Measurements from ENCODE around the gene SCARF1.

SCARF1 gene

DNA sequence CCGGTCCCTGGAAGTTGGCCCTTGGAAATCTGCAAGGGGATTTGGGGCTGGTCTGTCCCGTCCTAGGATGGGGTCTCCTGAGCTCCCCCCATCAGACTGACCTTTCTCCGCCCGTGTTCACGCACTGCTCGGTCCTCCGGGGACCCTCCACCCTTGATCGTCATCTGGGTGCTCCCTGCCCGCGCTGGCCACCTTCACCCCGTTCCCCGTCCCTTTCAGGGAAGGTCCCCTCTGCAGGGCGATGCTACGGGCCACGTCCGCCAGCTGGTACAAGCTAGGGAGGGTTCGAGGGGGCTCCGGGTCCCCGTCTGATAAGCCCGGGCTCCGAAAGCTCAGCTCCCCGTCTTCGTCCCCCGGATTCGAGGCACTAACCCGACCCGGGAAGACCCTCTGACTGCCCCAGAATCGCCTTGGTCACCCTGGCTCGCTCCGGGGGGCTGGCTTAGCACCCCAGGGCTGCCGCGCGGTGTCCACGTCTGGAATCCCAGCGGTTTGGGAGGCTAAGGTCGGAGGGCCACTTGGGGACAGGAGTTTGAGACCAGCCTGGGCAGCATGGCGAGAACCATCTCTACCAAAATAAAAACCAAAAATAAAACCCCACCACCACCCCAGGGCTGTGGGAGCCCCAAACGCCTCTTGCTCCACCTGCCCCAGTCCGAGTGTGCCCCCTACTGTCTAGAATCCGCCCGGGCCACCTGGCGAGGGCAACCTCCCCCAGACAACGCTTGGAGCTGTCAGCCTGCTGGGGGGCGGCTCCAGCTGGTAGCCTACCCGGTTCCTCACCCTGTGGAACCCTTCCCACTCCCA, 15.8 kb downstream of the SCARF1 start:
- peak; percentile 32 to 63 for DNase-seq (ENCODE audit: low read depth in 2 of 2)

DNA sequence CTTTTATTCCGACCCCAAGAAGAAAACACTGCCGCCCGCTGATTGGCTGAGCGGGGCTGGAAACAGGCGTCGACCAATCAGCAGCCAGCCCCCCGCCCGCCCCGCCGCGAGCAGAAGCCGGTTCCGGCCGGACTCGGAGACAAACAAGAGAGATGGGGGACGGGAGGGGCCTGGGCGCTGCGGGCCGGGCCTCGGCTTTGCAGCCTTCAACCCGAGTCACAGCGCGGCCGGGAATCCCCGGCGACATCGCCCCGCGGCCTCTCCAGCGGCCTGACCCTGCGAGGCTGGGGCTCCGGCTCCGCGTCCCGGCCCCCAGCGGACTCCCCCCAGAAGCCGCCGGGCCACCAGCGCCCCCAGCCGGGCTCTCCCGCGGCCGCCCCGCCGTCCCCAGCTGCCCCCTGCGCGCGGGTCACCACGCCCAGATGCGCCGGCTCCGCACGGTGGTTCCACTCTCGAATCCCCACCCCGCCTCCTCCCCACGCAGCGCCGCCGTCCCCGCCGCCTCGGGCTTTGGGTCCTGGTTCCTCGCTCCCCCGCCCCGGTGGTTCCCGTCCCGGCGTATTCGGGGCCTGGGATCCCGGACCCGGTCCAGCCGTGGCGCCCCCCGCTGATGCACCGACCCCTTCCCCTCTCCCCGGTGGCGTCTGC, 16.6 kb downstream of the SCARF1 start:
- DNase-seq (ENCODE audit: low read depth in 2 of 2) = peak; percentile 73 to 77

DNA sequence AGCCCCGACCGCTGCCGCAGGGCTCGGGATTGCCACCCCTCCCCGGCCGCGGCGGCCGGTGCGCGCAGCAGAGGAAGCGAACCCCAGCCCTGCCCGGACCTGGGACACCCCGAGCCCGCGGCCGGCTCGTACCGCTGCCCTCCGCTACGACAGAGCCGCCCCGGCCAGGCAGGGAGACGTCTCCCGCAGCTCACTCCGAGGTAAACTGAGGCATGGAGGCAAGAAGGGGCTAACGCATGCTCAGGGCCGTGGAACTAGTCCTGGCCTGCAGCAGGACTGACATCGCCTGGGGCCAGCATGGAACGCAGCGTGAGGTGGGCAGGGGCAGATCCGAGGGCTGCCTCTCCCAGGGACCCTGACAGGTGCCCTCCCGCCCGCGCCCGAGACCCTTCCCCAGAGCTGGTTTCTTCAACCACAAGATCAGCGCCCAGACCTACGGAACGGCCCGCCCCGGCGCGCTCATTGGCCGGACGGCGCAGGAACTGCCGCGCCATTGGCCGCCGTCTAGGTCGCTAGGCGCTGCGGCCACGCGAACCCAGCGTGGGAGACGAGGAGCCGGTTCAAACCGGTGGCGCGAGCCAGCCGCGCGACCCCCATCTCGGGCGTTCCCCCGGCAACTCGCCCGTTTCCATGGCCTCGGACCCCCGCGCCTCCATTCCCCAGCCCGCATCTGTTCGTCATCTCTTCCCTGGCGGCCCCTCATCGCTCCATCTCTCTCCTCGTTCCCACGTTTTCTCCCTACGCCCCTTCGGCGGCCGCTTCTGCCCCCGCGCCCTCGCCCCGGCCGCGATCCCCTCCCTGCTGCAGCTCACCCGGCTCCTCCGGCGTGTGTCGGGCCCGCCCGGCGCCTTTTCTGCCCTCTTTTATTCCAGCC, 17.3 kb downstream of the SCARF1 start, which contains the start of gene SLC43A2:
TSS of gene SLC43A2 (minus strand) at position 853 of the 874 bp plus-strand sequence. CDS start 960 bp downstream, outside the sequence.
- DNase-seq (ENCODE audit: low read depth in 2 of 2) = peak; percentile 32 to 56

DNA sequence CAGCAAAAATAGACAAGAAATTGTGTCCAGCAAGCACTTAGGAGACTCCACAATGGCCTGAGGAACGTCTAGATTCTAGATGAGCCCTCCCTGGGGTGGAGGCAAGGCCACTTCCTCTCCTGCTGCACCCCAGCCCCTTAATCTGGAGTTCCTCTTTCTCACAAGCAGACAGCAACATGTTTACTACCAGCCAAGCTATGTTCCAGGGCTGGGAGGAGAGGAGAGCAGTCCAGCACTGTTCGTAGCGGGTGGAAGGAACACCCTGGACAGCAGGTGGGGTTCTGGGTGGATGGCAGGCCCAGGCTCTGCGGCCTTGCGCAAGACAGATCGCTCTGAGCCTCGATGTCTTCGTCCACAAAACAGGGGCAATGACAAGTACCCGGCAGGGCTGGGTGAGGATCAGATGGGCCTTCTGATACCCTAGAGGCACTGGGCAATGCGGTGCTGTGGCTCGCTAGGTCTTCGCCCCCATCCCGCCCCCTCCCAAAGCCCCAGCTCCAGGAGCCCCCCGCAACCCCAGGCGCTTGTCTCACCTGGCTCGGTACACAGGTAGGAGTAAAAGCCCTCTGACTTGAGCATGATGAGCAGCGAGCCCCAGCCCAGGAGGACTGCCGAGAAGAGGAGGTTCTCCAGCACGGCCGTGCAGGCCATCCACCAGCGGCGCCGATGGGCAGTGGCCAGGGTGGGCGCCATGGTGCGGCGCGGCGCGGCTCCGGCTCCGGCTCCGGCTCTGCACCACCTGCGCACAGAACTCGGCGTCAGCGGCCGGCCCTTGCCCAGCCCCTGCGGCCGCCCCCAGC, 18.1 kb downstream of the SCARF1 start:
- DNase-seq (ENCODE audit: low read depth in 2 of 2) = no peak

DNA sequence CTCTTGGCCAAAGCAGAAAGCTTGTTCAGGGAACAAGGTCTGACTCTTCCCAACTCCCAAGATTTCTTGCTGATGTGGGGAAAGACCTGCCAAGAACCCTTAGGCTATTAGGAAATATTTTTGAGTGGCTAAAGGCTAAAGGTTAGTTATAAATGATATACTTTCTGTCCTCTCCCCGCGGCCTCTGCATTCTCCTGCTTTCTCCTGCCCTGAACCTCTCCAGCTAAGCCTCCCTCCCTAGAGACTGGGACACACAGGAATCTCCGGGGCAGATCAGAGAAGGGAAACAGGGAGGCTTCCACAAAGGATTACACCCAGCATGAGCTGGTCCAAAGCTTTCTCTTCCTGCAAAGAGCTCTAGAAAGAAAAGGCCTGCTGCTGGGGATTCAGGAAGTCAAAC, 19.2 kb downstream of the SCARF1 start:
- DNase-seq (ENCODE audit: low read depth in 2 of 2) = no peak

DNA sequence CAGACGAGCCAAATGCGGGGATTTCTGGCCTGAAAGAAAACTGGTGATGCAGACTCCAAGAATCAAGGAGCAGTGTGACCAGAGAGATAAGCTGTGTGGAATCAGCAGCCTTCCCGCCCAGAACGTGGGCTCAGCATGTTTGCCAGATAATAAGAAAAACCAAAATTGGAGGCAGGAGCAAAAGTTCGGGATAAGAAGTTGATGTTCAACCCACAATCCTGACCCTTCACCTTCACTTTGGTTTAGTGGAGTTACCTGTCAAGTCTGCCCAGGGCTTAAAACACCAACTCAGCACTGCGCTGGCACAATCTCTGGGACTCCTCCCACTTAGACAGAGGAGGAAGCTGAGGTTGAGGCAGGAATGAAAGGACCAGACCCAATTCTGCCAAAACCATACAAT, 20.0 kb downstream of the SCARF1 start:
- no peak for DNase-seq (ENCODE audit: low read depth in 2 of 2)

DNA sequence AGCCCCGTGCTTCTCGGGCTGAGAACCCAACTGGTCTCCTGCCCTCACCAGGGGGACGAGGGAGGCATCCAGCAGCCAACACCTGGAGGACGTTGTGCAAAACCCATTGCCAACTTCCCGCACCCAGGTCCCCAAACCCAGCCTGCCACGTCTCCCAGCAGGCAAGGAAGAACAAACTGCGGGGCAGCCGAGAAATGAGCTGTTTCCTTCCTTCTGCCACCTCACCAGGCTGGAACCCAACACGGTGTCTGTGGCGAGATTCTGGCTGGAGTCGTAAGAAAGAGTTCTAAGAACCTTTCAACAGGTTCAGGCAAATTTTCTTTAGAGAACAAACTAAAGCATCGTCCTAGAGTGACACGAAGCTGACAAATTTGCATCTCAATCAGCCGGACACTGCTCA, 20.5 kb downstream of the SCARF1 start:
- DNase-seq (ENCODE audit: low read depth in 2 of 2) = no peak

DNA sequence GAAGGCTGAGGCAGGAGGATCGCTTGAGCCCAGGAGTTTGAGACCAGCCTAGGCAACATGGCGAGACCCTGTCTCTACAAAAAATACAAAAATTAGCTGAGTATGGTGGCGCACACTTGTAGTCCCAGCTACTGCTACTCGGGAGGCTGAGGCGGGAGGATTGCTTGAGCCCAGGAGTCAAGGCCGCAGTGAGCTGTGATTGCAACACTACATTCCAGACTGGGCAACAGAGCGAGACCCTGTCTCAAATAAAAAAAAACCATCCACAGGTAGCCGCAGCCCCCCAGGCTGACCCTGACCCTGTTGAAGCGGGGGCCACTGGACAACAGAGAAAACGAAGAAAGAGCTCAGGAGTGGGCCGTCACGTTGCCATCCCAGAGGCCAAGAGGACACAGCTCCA, 20.9 kb downstream of the SCARF1 start:
- no peak for DNase-seq (ENCODE audit: low read depth in 2 of 2)

DNA sequence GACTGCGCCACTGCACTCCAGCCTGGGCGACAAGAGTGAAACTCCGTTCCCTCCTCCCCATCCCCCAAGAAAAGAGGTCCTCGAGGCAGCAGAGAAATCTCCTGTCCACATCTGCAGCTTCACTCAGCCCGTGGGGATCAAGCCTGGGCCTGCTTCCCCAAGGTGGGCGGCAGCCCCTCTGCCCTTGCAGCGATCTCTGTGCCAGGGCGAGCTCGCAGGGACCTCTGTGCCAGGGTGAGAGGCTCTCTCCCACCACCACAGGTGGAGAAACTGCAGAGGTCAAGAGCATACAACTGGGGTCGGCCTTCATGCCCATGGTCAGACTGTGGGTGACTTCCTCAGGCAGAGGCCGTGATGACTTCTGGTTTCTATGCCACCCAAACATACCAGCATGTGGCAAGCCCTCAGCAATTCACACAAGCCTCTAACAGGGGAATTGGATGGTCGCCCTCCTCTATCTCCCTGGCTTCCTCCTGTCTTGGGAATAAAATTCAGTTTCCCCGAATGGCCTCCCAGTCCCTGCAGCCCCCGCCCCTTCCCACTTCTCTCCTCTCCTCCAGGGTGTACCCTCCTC, 22.4 kb downstream of the SCARF1 start:
- no peak for DNase-seq (ENCODE audit: low read depth in 2 of 2)

DNA sequence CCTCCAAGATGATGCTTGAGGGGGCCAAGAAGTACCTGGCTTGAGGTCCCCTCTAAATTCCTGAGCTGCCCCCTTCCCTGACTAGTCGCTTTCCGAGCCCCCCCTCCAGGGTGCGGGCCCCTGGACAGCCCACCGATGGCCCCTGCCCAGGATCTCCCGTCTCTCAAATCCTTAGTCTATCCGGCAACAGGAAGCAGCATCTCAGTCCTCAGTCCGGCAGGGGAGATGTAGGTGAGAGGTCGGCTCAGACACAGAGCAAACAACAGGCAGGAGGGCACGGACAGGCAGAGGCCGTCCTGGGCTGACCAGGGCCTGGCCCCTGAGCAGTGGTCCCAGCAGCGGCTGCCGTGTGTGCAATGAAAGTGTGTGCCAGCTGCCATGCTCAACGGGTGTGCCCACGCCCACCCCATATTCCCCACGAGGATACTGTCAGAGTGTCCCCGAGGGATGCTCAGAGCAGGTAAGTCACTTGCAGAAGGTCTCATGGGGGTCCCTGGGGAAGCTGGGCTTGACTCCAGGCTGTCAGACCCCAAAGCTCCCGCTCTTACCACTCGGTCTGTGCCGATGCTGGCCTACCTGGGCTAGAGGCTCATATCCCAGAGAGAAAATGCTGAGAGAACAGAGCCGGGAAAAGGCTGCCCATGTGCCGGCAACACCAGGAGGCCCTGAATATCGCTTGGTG, 24.1 kb downstream of the SCARF1 start:
- DNase-seq (ENCODE audit: low read depth in 2 of 2) = no peak

DNA sequence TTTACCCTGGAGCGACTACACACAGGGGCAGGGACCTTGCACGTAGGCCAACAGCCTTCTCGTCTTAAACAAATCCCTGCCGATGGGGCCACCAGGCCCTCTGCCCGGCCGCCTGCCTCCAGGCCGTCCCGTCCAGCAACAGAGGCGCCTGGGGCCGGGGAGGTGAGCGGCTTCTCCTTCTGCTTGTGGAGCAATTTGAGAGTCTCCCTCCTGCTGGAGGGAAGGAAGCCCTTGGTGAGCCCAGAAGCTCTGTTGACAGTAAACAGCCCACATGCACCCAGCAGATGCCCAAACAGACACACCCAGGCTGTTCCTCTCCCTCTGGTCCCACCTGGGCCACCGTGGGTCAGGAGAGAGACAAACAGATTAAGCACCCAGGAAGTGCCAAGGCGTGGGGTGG, 25.0 kb downstream of the SCARF1 start:
- no peak for DNase-seq (ENCODE audit: low read depth in 2 of 2)

DNA sequence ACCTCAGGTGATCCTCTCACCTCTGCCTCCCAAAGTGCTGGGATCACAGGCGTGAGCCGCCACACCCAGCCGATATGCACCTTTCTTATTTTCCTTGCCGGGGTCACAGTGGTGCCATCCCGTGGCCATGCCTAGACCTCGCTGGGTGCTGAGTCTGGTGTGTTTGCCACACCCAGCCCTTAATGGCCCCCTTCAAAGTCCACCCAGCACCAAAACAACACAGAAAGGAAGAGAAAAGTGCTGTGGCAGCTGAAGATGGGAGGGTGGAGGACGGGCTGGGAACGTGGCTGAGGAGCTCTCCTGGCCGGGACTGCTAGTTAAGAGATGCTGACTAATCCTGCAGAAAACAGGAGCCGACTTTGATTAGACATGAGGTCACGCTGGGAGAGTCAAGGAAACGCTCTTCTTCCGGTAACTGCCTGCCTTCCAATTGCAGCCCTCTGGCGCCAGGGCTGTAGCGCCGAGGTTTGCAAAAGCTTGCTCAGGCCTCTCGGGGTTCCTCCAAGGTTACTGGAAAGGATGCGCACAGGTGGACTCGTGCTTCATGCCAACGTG, 27.8 kb downstream of the SCARF1 start:
- DNase-seq (ENCODE audit: low read depth in 2 of 2) = no peak

DNA sequence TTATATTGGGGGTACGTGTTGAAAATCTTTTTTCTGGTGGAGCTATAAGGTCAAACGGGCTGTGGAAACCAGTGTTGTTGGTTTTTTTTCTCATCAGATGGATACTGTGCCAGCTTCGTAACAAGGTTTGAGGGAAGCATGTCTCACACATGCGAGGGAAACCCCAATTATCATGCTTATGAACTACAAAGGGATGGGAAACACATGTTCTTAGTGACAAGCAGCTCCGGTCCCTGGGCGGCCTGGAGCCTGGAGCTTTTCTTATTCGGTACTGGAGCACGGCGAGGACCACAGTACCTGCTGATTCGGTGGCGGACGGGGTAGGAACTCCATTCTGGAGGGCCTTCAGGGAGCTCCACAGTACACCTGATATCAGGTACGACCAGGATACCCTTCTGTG, 29.4 kb downstream of the SCARF1 start:
- no peak for DNase-seq (ENCODE audit: low read depth in 2 of 2)

DNA sequence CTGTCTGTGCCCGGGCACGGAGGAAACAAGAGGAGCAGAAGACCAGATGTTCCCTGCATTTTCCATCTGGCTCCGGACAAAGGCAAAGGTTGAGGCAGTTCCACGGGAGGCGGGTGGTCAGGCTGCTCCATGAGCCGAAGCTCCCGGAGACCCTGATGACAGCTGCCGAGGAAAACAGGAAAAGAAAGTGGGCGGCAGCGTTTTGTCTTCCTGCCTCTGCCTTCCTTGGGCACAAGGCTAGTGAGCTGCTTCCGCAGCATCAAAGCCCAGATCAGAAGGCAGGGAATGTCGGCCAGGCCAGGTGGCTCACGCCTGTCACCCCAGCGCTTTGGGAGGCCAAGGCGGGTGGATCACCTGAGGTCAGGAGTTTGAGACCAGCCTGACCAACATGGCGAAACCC, 33.1 kb downstream of the SCARF1 start:
- DNase-seq (ENCODE audit: low read depth in 2 of 2) = no peak

DNA sequence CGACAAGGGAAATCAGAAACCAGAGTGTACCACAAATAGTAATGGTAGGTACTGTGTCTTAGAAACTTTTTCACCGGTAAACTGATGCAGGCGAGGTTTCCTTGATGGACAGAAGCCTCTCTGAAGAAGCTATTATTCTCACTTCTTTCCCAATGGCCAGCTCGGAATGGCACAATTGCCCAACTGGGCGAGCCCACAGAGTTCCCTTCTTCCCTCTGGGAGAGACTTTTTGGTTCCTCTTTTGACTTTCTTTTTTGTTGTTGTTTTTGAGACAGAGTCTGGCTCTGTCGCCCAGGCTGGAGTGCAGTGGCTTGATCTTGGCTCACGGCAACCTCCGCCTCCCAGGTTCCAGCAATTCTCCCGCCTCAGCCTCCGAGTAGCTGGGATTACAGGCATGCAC, 33.8 kb downstream of the SCARF1 start:
- no peak for DNase-seq (ENCODE audit: low read depth in 2 of 2)

DNA sequence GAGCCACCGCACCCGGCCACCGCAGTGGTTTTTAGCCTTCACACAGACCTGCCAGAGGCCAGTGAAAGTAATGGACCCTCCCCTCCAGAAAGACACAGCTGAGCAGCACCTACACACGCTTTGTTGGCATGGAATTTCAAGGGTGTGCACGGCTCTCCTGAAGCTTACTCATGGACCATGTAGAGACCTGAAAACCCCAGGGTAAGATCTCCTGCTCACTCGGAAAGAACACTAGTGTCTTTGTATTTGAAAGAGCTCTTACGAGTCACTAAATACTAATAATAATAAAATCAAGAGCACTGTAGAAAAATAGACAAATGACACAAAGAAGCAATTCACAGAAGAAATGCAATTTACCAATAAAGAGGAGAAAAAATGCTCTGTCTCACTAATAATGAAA, 36.9 kb downstream of the SCARF1 start:
- DNase-seq (ENCODE audit: low read depth in 2 of 2) = no peak

DNA sequence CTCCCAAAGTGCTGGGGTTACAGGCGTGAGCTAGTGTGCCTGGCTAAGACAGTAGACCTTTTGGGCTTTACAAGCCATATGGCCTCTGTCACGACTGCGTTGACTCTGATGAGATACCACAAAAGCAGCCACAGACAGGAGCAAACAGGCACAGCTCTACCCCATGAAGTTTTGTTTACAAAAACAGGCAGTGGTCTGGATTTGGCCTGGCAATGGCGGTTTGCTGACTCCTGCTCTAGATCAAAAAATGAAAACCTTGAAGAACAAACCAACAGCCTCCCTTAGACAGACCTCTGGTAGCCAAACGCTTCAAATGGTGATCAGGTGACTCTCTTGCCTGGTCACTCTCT, 37.6 kb downstream of the SCARF1 start:
- no peak for DNase-seq (ENCODE audit: low read depth in 2 of 2)

DNA sequence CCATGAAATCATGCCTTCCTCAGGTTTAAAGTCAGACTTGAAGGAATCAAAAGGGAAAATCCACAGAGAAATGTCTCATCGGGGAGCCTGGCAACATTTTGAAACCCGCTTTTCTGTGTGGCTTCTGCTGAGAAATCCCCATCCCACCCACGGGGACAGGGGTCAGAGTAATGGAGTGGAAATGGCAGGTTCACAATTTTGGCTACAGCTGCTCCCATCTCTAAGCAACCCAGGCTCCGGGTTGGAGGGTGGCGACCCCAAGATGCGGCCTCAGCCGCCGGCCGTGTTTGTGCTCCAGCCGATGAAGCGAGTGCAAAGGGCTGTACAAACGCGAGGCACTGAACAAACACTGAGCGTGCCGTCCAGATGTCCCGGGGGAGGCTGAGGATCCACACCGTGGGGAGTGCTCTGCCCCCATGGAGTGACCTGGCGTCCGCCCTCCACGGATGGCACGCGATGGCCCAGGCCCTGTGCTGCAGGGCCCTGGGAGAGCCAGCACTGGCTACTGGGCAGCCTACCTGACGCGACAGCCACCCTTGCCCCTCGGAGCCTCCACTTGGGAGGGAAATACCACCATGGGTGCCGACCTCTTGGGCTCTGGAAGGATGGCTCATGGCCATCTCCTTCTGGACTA, 39.1 kb downstream of the SCARF1 start:
- no peak for DNase-seq (ENCODE audit: low read depth in 2 of 2)

DNA sequence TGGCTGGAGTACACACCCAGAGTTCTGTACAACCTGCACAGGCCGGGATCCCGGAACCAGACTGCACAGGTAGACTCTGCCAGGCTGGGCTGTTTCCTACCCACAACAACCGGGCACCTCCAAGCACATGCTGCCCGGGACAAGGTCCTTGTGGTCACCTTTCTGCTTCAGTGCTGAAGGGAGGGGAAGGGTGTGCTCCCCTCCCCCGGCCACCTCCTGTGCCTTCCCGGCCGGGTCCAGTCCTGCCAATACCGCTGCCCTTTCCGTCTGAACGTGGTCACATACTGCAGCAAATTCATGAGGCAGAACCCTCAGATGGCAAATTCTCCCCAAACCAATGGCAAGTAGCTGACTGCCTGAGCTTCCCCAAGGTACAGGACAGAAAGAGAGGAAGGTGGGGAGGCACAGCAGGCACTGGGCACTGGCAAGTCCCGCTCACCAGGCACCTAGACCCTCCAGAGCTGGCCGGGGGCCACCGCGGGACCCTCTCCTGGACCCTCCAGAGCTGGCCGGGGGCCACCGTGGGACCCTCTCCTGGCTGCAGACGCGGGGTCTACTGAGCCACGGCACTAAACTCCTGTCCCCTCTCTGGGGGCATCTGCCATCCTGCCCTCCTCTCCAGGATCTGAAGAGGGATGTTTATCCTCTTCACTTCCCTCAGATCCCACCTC, 39.7 kb downstream of the SCARF1 start:
- DNase-seq (ENCODE audit: low read depth in 2 of 2) = no peak

Measured in stimulated activated CD4-positive, alpha-beta T cell treated with anti-CD3 and anti-CD28 coated beads, Interleukin-1b, Interleukin-23, amount 100 ng/mL, for 1 hour (primary cell).